ENCODE data around the gene YWHAQ.

YWHAQ gene

GRCh38 chr2:9543557-9543956 is 87.2 kb downstream of the YWHAQ start:
- no peak overlapping the region for H3K27ac ChIP-seq
- TF ChIP-seq CTCF (conservative IDR thresholded peaks at IDR 0.05): no peak

GRCh38 chr2:9539531-9539930 is 91.3 kb downstream of the YWHAQ start:
- H3K27ac ChIP-seq: no peak overlapping the region

GRCh38 chr2:9538000-9538507 is 92.7 kb downstream of the YWHAQ start:
- no peak overlapping the region for H3K27ac ChIP-seq
- no peak for TF ChIP-seq CTCF (conservative IDR thresholded peaks at IDR 0.05)

More at GRCh38 chr2:9539531-9539930, 91.3 kb downstream of the YWHAQ start:
- TF ChIP-seq CTCF (conservative IDR thresholded peaks at IDR 0.05): no peak

GRCh38 chr2:9536504-9536903 is 94.3 kb downstream of the YWHAQ start:
- H3K27ac ChIP-seq: no peak overlapping the region
- TF ChIP-seq CTCF (conservative IDR thresholded peaks at IDR 0.05): no peak

GRCh38 chr2:9535177-9535576 is 95.6 kb downstream of the YWHAQ start:
- H3K27ac ChIP-seq: no peak overlapping the region
- no peak for TF ChIP-seq CTCF (conservative IDR thresholded peaks at IDR 0.05)
